HepG2 (cell line): Measurements from ENCODE around the gene AAMP. TPM values are rescaled to one million over a fixed set of nuclear protein-coding genes. Genes with fewer than 3 reads are reported as not detected.
A peak's percentile ranks its signal among the peaks of the same experiment; 100 is the strongest.

Experiments used
- ATF4 ChIP-seq, 2 experiments: fragments of 450-650 bp in 1 of 2; sonication (generic) in 1 of 2; formaldehyde crosslinking; IDR thresholded peaks; 2 replicates each; pipeline versions ENCODE4 v1.5.0 to v1.8.0; 2020 to 2022; ENCODE audit warnings: mild to moderate bottlenecking in 1 of 2, missing genetic modification reagents in 1 of 2
- CBFB ChIP-seq: sonication (generic); formaldehyde crosslinking; IDR thresholded peaks from 2 replicates; pipeline ENCODE4 v1.4.0; 2020; ENCODE audit warnings: missing genetic modification reagents
- NFRKB ChIP-seq: fragments of 450-650 bp; IDR thresholded peaks from 2 replicates; pipeline ENCODE4 v1.6.1; 2017
- NR1H2 ChIP-seq: sonication (generic); formaldehyde crosslinking; IDR thresholded peaks from 2 replicates; pipeline ENCODE4 v1.8.1; 2022; ENCODE audit warnings: low read depth, missing genetic modification reagents, borderline replicate concordance
- PPARG ChIP-seq: conservative IDR thresholded peaks from 2 replicates; pipeline ENCODE4 v1.6.1; 2016; ENCODE audit warnings: missing biosample characterization, missing genetic modification reagents
- RXRB ChIP-seq: IDR thresholded peaks from 2 replicates; pipeline ENCODE4 v1.6.1; 2016; ENCODE audit warnings: borderline replicate concordance, missing genetic modification reagents, missing compliant biosample characterization
- U2AF1 ChIP-seq: fragments of 200-400 bp; formaldehyde crosslinking; optimal IDR thresholded peaks from 2 replicates; pipeline ENCODE3; 2017; ENCODE audit warnings: mild to moderate bottlenecking, low read depth, low read length
- WIZ ChIP-seq: sonication (generic); formaldehyde crosslinking; IDR thresholded peaks from 2 replicates; pipeline ENCODE4 v1.5.1; 2020; ENCODE audit warnings: mild to moderate bottlenecking, missing genetic modification reagents
- ZFP91 ChIP-seq: sonication (generic); formaldehyde crosslinking; IDR thresholded peaks from 2 replicates; pipeline ENCODE4 v1.9.0; 2022; ENCODE audit warnings: missing genetic modification reagents, mild to moderate bottlenecking, borderline replicate concordance
- ZNF33A ChIP-seq: sonication (generic); formaldehyde crosslinking; IDR thresholded peaks from 2 replicates; pipeline ENCODE4 v1.5.1; 2020; ENCODE audit warnings: missing genetic modification reagents, mild to moderate bottlenecking, moderate library complexity, borderline replicate concordance
- ZNF343 ChIP-seq: sonication (generic); formaldehyde crosslinking; IDR thresholded peaks from 2 replicates; pipeline ENCODE4 v1.4.0; 2020; ENCODE audit warnings: mild to moderate bottlenecking, missing genetic modification reagents
- polyA plus RNA-seq, 8 experiments: library from polyadenylated mRNA; depleted of rRNA in 3 of 8; stranded (reverse) in 7 of 8; unstranded in 1 of 8; fragments of >200 nt; fragmentation: Illumina TruSeq in 4 of 8; extraction: Trizol in 4 of 8; gene quantifications; 2 replicates each; pipeline versions ENCODE4 v1.2.1 to v1.2.3, GENCODE V29; 2011 to 2016; ENCODE audit warnings: low read depth in 4 of 8, missing spikeins in 1 of 8, mixed read lengths in 1 of 8; ENCODE audit not compliant: insufficient read depth in 1 of 8
- total RNA-seq, 5 experiments: library from RNA; depleted of rRNA; stranded (reverse); fragments of >200 nt; fragmentation: Illumina TruSeq; extraction: Trizol; gene quantifications; 2 replicates each; pipeline ENCODE4 v1.2.3, GENCODE V29; 2016; ENCODE audit warnings: low read depth in 1 of 5
- TF ChIP-seq, protein P1 (sequence below), 2 experiments: sonication (generic) in 1 of 2; formaldehyde crosslinking in 1 of 2; IDR thresholded peaks; 2 replicates each; pipeline versions ENCODE4 v1.6.1 to v1.9.0; 2014 to 2022; ENCODE audit warnings: antibody characterized with exemption in 1 of 2, borderline replicate concordance in 1 of 2, inconsistent platforms in 1 of 2, low read depth in 1 of 2, missing genetic modification reagents in 1 of 2
- TF ChIP-seq, protein P2 (sequence below): fragments of 450-650 bp; IDR thresholded peaks from 2 replicates; pipeline ENCODE4 v1.6.1; 2016
- TF ChIP-seq, protein P3 (sequence below): sonication (generic); formaldehyde crosslinking; IDR thresholded peaks from 2 replicates; pipeline ENCODE4 v1.4.0; 2020; ENCODE audit warnings: missing genetic modification reagents, mild to moderate bottlenecking, borderline replicate concordance

The AAMP gene
- total and polyA plus RNA-seq, 2 of the 13 experiments (the other 11 are each of a cell fraction or from before 2014, with no cell fraction given) = 110 to 186 TPM

- TF ChIP-seq CBFB (CRISPR knock-in tag) = peak; percentile 68; the same call in 1 of the 2 replicates
- TF ChIP-seq, protein P1, sequence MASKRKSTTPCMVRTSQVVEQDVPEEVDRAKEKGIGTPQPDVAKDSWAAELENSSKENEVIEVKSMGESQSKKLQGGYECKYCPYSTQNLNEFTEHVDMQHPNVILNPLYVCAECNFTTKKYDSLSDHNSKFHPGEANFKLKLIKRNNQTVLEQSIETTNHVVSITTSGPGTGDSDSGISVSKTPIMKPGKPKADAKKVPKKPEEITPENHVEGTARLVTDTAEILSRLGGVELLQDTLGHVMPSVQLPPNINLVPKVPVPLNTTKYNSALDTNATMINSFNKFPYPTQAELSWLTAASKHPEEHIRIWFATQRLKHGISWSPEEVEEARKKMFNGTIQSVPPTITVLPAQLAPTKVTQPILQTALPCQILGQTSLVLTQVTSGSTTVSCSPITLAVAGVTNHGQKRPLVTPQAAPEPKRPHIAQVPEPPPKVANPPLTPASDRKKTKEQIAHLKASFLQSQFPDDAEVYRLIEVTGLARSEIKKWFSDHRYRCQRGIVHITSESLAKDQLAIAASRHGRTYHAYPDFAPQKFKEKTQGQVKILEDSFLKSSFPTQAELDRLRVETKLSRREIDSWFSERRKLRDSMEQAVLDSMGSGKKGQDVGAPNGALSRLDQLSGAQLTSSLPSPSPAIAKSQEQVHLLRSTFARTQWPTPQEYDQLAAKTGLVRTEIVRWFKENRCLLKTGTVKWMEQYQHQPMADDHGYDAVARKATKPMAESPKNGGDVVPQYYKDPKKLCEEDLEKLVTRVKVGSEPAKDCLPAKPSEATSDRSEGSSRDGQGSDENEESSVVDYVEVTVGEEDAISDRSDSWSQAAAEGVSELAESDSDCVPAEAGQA (IDR thresholded peaks at IDR 0.05; ENCODE audit: low read depth) = no peak
- TF ChIP-seq, protein P1 (CRISPR knock-in tag; IDR thresholded peaks at IDR 0.05; ENCODE audit: borderline replicate concordance) = no peak
- TF ChIP-seq U2AF1 = no peak
- TF ChIP-seq, protein P2, sequence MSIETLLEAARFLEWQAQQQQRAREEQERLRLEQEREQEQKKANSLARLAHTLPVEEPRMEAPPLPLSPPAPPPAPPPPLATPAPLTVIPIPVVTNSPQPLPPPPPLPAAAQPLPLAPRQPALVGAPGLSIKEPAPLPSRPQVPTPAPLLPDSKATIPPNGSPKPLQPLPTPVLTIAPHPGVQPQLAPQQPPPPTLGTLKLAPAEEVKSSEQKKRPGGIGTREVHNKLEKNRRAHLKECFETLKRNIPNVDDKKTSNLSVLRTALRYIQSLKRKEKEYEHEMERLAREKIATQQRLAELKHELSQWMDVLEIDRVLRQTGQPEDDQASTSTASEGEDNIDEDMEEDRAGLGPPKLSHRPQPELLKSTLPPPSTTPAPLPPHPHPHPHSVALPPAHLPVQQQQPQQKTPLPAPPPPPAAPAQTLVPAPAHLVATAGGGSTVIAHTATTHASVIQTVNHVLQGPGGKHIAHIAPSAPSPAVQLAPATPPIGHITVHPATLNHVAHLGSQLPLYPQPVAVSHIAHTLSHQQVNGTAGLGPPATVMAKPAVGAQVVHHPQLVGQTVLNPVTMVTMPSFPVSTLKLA = no peak
- no peak for TF ChIP-seq NR1H2 (CRISPR knock-in tag)
- TF ChIP-seq WIZ (CRISPR knock-in tag) = no peak
- TF ChIP-seq PPARG (CRISPR knock-in tag) = peak; percentile 81
- TF ChIP-seq RXRB (CRISPR knock-in tag) = peak; percentile 76; the same call in 1 of the 2 replicates
- no peak for TF ChIP-seq ZNF33A (CRISPR knock-in tag)
- TF ChIP-seq ATF4 (CRISPR knock-in tag; IDR thresholded peaks at IDR 0.05) = no peak
- peak; percentile 87 for TF ChIP-seq ZFP91 (CRISPR knock-in tag)
- no peak for TF ChIP-seq ZNF343 (CRISPR knock-in tag)
- TF ChIP-seq NFRKB = no peak
- TF ChIP-seq, protein P3, sequence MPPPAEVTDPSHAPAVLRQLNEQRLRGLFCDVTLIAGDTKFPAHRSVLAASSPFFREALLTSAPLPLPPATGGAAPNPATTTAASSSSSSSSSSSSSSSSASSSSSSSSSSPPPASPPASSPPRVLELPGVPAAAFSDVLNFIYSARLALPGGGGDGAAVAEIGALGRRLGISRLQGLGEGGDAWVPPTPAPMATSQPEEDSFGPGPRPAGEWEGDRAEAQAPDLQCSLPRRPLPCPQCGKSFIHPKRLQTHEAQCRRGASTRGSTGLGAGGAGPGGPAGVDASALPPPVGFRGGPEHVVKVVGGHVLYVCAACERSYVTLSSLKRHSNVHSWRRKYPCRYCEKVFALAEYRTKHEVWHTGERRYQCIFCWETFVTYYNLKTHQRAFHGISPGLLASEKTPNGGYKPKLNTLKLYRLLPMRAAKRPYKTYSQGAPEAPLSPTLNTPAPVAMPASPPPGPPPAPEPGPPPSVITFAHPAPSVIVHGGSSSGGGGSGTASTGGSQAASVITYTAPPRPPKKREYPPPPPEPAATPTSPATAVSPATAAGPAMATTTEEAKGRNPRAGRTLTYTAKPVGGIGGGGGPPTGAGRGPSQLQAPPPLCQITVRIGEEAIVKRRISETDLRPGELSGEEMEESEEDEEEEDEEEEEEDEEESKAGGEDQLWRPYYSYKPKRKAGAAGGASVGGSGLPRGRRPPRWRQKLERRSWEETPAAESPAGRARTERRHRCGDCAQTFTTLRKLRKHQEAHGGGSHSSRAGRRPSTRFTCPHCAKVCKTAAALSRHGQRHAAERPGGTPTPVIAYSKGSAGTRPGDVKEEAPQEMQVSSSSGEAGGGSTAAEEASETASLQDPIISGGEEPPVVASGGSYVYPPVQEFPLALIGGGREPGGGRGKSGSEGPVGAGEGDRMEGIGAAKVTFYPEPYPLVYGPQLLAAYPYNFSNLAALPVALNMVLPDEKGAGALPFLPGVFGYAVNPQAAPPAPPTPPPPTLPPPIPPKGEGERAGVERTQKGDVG (CRISPR knock-in tag) = 0 out of 2 replicates have a peak, but pooled peaks have one; percentile 45
Measured at GRCh38 chr2:218301176-218301819, 31.4 kb upstream of the AAMP start (continued).
